Right atrium auricular region (tissue), 2 donors: Measurements from ENCODE around the gene PRR5. TPM values are rescaled to one million over a fixed set of nuclear protein-coding genes. Genes with fewer than 3 reads are reported as not detected.

Experiments
- DNase-seq: peaks from one replicate; pipeline ENCODE4 v3.0.0-alpha.2; 2019; ENCODE audit warnings: low spot score
- H3K27ac ChIP-seq, 2 donors: fragments of 200-600 bp; sonication (generic); 1 replicate in 1 of 2; 2 replicates in 1 of 2; pipeline ENCODE4 v1.5.1; 2016 to 2019
- H3K27me3 ChIP-seq, 2 donors: fragments of 200-600 bp; sonication (generic); one replicate each; pipeline versions ENCODE4 v1.5.1 to v1.6.0; 2017 to 2019
- H3K36me3 ChIP-seq: fragments of 200-600 bp; sonication (generic); one replicate; pipeline ENCODE4 v1.5.1; 2016
- H3K4me1 ChIP-seq, 2 donors: fragments of 200-600 bp; sonication (generic); one replicate each; pipeline versions ENCODE4 v1.5.1 to v1.6.0; 2017 to 2019
- H3K4me3 ChIP-seq, 2 donors: fragments of 200-600 bp; sonication (generic); 1 replicate in 1 of 2; 2 replicates in 1 of 2; pipeline ENCODE4 v1.5.1; 2017 to 2019; ENCODE audit warnings: mild to moderate bottlenecking in 1 of 2, moderate library complexity in 1 of 2
- H3K9me3 ChIP-seq, 2 donors: fragments of 200-600 bp; sonication (generic); one replicate each; pipeline ENCODE4 v1.5.1; 2019
- total RNA-seq, 2 donors: library from RNA; depleted of rRNA; stranded (reverse); fragments of >200 nt; gene quantifications; one replicate each; pipeline ENCODE4 v1.1.0, GENCODE V29; 2016
- TF ChIP-seq, protein P1 (sequence below), 2 donors: fragments of 200-600 bp; sonication (generic); IDR thresholded peaks; one replicate each; pipeline ENCODE4 v1.5.1; 2019; ENCODE audit warnings: antibody characterized with exemption in 2 of 2

PRR5 gene
- total RNA-seq, 2 donors from 2014 or later = 10.5 to 12.1 TPM

DNA sequence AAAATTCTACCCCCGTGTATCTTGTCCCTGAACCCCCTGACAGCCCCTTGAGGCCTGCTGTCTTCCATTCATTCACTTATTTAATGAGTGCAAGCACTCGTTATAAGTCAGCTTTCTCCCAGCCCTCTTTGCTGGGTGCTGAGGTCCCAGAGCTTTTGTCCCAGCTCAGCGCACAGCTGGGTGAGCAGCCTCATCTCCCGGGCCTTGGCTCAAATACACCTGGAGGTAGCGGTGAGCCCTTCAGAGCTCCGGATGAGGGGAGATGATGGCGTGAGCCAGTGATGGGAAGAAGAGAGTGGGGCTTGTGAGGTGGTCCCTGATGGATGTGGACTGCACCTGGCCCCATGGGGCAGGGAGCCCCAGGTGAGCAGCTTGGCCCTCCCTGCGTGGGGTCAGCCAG is 32.3 kb downstream of the PRR5 start:
- H3K4me3 ChIP-seq = no peak overlapping the region
- peaks cover 0 to 21% of the 10 kb centered on the region in 2 donors for H3K4me1 ChIP-seq
- no peaks in the 10 kb centered on the region for H3K36me3 ChIP-seq
- no peaks in the 10 kb centered on the region for H3K27me3 ChIP-seq
- H3K27ac ChIP-seq = no peak overlapping the region
- DNase-seq = no peak
- TF ChIP-seq, protein P1, sequence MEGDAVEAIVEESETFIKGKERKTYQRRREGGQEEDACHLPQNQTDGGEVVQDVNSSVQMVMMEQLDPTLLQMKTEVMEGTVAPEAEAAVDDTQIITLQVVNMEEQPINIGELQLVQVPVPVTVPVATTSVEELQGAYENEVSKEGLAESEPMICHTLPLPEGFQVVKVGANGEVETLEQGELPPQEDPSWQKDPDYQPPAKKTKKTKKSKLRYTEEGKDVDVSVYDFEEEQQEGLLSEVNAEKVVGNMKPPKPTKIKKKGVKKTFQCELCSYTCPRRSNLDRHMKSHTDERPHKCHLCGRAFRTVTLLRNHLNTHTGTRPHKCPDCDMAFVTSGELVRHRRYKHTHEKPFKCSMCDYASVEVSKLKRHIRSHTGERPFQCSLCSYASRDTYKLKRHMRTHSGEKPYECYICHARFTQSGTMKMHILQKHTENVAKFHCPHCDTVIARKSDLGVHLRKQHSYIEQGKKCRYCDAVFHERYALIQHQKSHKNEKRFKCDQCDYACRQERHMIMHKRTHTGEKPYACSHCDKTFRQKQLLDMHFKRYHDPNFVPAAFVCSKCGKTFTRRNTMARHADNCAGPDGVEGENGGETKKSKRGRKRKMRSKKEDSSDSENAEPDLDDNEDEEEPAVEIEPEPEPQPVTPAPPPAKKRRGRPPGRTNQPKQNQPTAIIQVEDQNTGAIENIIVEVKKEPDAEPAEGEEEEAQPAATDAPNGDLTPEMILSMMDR (IDR thresholded peaks at IDR 0.05) = no peak
- H3K9me3 ChIP-seq = no peaks in the 10 kb centered on the region

GRCh38 chr22:44734801-44735517 is 33.0 kb downstream of the PRR5 start:
- H3K9me3 ChIP-seq = no peaks in the 10 kb centered on the region
- no peak overlapping the region for H3K27ac ChIP-seq
- no peaks in the 10 kb centered on the region for H3K27me3 ChIP-seq

DNA sequence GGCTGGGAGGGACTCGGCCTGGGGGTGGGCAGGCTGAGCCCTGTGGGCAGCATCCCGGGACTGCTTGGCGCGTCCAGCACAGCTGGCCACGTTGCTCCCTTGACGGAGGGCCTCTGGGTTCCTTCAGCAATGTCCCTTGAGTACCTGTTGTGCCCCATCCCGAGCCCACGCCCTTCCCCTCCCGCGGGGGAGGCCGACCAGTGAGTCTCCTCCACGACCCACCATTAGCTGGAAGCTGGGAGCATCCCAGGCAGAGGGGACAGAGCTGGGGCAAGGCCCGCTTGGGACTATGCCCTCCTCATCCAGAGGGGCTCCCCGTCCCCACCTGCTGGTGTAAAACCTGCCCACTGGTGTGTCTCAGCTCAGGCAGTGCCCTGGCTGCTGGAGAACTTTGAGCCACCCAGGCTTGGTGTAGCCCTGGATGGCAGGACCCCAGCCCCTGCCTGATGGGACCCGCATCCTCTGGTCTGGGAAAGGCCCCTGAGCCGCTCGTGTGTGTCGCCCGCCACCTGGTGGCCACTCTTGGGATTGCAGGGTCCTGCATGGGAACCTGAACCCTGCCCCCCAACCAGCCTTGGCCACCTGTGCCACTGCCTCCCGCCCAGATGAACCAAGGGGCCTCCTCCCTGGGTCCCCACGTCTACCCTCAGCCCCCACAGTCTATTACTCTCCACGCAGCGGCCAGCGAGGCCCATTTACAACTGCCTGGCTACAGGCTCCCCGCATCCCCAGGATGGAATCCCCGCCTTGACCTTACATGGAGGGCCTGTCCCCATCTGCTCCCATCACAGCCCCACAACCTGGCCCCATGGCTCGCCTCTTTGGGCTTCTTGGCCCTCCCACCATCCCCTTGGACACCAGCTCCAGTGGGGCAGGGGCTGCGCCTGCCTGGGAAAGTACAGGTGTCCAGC is 33.8 kb downstream of the PRR5 start:
- Histone ChIP-seq H3K4me3 (no peak overlapping the region), H3K27me3 (no peaks in the 10 kb centered on the region), H3K9me3 (no peaks in the 10 kb centered on the region), H3K36me3 (no peaks in the 10 kb centered on the region), H3K27ac (no peak overlapping the region), H3K4me1 (peaks cover 0 to 9% of the 10 kb centered on the region in 2 donors)
- peak; percentile 77 for DNase-seq
- TF ChIP-seq, protein P1 (IDR thresholded peaks at IDR 0.05) = peak; percentile 97 to 100

More at GRCh38 chr22:44734801-44735517, 33.0 kb downstream of the PRR5 start:
- H3K4me3 ChIP-seq = no peak overlapping the region
- TF ChIP-seq, protein P1 (IDR thresholded peaks at IDR 0.05) = no peak
- H3K4me1 ChIP-seq = peaks cover 0 to 14% of the 10 kb centered on the region in 2 donors
- no peaks in the 10 kb centered on the region for H3K36me3 ChIP-seq
- no peak for DNase-seq

- DNase-seq = no peak
Observed at GRCh38 chr22:44736581-44737405, 34.8 kb downstream of the PRR5 start.

More at GRCh38 chr22:44736581-44737405, 34.8 kb downstream of the PRR5 start:
- Histone ChIP-seq H3K4me1 (peaks cover 0 to 9% of the 10 kb centered on the region in 2 donors), H3K9me3 (no peaks in the 10 kb centered on the region), H3K4me3 (no peak overlapping the region), H3K36me3 (no peaks in the 10 kb centered on the region), H3K27me3 (no peaks in the 10 kb centered on the region), H3K27ac (no peak overlapping the region)
- TF ChIP-seq, protein P1 (IDR thresholded peaks at IDR 0.05) = no peak
